Kidney (tissue), 14 donors: ENCODE data around the gene HAGH. TPM values are rescaled to one million over a fixed set of nuclear protein-coding genes. Genes with fewer than 3 reads are reported as not detected.
A peak's percentile ranks its signal among the peaks of the same experiment; 100 is the strongest.

Experiments used
- DNase-seq, 5 donors: peaks; one replicate each; pipeline ENCODE4 v3.0.0-alpha.2; 2013 to 2020
- FAIRE-seq: peaks from 2 replicates; lab custom pipeline; 2012; peaks lifted over from hg19 to GRCh38; lab: Jason Lieb, UNC
- H3K27ac ChIP-seq, 2 donors: one replicate each; pipeline ENCODE4 v1.7.0; 2013; ENCODE audit warnings: low read depth in 2 of 2, low read length in 2 of 2, inconsistent platforms in 1 of 2
- H3K27me3 ChIP-seq: one replicate; pipeline ENCODE4 v1.7.1; 2013; ENCODE audit warnings: low read length, inconsistent platforms; ENCODE audit not compliant: control insufficient read depth, insufficient read depth
- H3K36me3 ChIP-seq, 3 donors: one replicate each; pipeline versions ENCODE4 v1.7.0 to v1.7.1; 2013; ENCODE audit warnings: low read length in 3 of 3, control low read depth in 1 of 3, inconsistent platforms in 1 of 3; ENCODE audit not compliant: insufficient read depth in 3 of 3, control insufficient read depth in 2 of 3
- H3K4me1 ChIP-seq, 3 donors: one replicate each; pipeline versions ENCODE4 v1.7.0 to v1.7.1; 2013; ENCODE audit warnings: low read length in 3 of 3, inconsistent platforms in 1 of 3, low read depth in 1 of 3; ENCODE audit not compliant: control insufficient read depth in 2 of 3, insufficient read depth in 2 of 3
- H3K4me3 ChIP-seq, 3 donors: one replicate each; pipeline versions ENCODE4 v1.7.0 to v1.8.1; 2013; ENCODE audit warnings: low read length in 3 of 3, control low read depth in 1 of 3, inconsistent platforms in 1 of 3
- H3K9ac ChIP-seq, 3 donors: one replicate each; pipeline versions ENCODE4 v1.7.0 to v1.7.1; 2013; ENCODE audit warnings: low read length in 3 of 3, control low read depth in 1 of 3, inconsistent platforms in 1 of 3
- H3K9me3 ChIP-seq, 3 donors: one replicate each; pipeline versions ENCODE4 v1.7.0 to v1.7.1; 2013; ENCODE audit warnings: low read length in 3 of 3, control low read depth in 1 of 3, inconsistent platforms in 1 of 3; ENCODE audit not compliant: control insufficient read depth in 2 of 3, insufficient read depth in 1 of 3
- CTCF ChIP-seq: IDR thresholded peaks from 3 replicates; pipeline ENCODE4 v1.5.1; 2012; ENCODE audit warnings: mild to moderate bottlenecking, moderate library complexity, borderline replicate concordance; ENCODE audit not compliant: insufficient read depth; ENCODE audit errors: extremely low read depth
- intact Hi-C: fragments of 100-400 bp; cut with DNase I; formaldehyde crosslinking; loops from one replicate; pipeline ENCODE4 v1.11.1; 2022
- polyA plus RNA-seq: library from polyadenylated mRNA; stranded (reverse); fragments of 350-450 nt; fragmentation: Illumina TruSeq; extraction: RNeasy Lipid Tissue Mini Kit (QIAGEN cat#74804); gene quantifications from one replicate; pipeline ENCODE4 v1.2.3, GENCODE V29; 2014; ENCODE audit warnings: low read depth, low replicate concordance; ENCODE audit not compliant: insufficient read depth
- total RNA-seq: library from RNA; stranded (reverse); fragmentation: NEBNext Ultra II Directional; extraction: Animal tissue kit (Norgen Biotek cat#: 25700); gene quantifications from one replicate; pipeline ENCODE4 v1.2.1, GENCODE V29; 2021
- donor health status: control.
- donor health status: control.
- donor health status: control.
- donor health status: control.
- donor health status: control.
- donor health status: DM: yes; HTN: yes; CAD: no.
- donor health status: Normal renal cell carcinoma (clear cell type).

The HAGH gene
- total and polyA plus RNA-seq, 2 donors from 2014 or later: 48.1 to 258 TPM

- no peak for FAIRE-seq
- DNase-seq: peak in 4 of 5 donors; percentile 29 to 72 (median 42)
Measured at GRCh38 chr16:1791943-1792812, 34.4 kb downstream of the HAGH start.

GRCh38 chr16:1791256-1791942 lies 35.2 kb downstream of the HAGH start:
- no peaks in the 10 kb centered on the region for H3K27me3 ChIP-seq
- FAIRE-seq (no peak), DNase-seq (peak in 1 of 5 donors; percentile 66)
- no peaks in the 10 kb centered on the region for H3K4me1 ChIP-seq
- H3K27ac ChIP-seq: no peak overlapping the region
- H3K9ac ChIP-seq: no peak overlapping the region
- TF ChIP-seq CTCF: no peak
- no peaks in the 10 kb centered on the region for H3K9me3 ChIP-seq
- H3K4me3 ChIP-seq: no peak overlapping the region
- no peaks in the 10 kb centered on the region for H3K36me3 ChIP-seq
- intact Hi-C loops: no loop called here

More at GRCh38 chr16:1791943-1792812, 34.4 kb downstream of the HAGH start:
- Histone ChIP-seq H3K9me3 (no peaks in the 10 kb centered on the region), H3K27me3 (no peaks in the 10 kb centered on the region), H3K36me3 (no peaks in the 10 kb centered on the region), H3K4me1 (no peaks in the 10 kb centered on the region), H3K9ac (no peak overlapping the region), H3K4me3 (no peak overlapping the region), H3K27ac (no peak overlapping the region)
- no peak for TF ChIP-seq CTCF
- intact Hi-C loops: no loop called here

- intact Hi-C loops: no loop called here
- no peaks in the 10 kb centered on the region for H3K27me3 ChIP-seq
- no peak overlapping the region for H3K9ac ChIP-seq
- H3K27ac ChIP-seq: no peak overlapping the region
- no peaks in the 10 kb centered on the region for H3K4me1 ChIP-seq
- DNase-seq: peak in 1 of 5 donors; percentile 68
- no peak for FAIRE-seq
- no peak overlapping the region for H3K4me3 ChIP-seq
- TF ChIP-seq CTCF: no peak
- H3K36me3 ChIP-seq: no peaks in the 10 kb centered on the region
- H3K9me3 ChIP-seq: no peaks in the 10 kb centered on the region
Measured at GRCh38 chr16:1790611-1791255, 35.9 kb downstream of the HAGH start.
